Central memory CD4-positive, alpha-beta T cell (primary cell): ENCODE measurements around the gene SHISA6.
"Not testable (repeated sequence)": the region's sequence is repeated elsewhere in the genome, so short reads cannot be mapped to it uniquely, and the experiment has no call there.

Experiments used
- DNase-seq: peaks from one replicate; pipeline ENCODE4 v3.0.0; 2022

Gene SHISA6

DNA sequence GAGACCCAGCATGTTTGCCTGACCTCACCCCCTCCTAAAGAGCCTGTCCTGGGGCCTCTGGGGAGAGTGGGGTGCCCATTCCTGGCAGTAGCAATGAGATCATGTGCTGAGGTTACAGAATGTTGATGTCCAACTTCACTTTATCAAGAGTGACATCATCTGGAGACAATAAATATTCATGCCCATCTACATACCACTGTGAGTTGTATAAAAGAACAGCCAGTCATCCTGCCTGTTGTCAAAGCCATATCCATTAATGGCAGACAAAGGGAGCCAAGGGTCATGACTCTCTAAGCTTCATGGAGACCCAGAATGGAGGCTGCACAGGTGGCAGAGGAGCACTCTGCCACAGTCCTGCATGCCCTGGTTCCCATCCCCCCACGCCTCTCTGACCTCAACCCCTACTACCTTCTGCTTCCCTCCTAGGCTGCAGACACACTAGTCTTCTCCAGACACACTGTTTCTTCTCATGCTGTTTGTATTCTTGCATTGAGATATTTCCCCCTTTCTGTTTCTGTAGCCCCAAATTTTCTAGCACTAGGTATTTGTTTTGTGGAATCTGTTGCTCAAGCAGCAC lies 27.1 kb downstream of the SHISA6 start:
- no peak for DNase-seq

DNA sequence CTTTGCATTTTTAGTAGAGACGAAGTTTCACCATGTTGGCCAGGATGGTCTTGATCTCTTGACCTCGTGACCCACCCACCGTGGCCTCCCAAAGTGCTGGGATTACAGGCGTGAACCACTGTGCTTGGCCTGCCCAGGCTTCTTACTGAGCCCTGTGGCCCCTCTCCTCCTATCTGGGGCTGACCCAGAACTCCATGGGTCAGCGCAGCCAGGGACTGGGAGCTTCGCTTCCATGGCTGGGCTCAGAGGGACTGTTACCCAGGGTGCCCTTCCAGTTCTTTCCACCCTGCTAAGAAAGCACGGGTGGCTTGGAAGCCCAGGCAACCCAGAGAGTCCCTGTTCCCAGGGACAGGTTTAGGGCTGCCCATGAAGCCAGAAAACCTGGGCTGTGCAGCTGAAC lies 28.2 kb downstream of the SHISA6 start:
- DNase-seq: no peak

DNA sequence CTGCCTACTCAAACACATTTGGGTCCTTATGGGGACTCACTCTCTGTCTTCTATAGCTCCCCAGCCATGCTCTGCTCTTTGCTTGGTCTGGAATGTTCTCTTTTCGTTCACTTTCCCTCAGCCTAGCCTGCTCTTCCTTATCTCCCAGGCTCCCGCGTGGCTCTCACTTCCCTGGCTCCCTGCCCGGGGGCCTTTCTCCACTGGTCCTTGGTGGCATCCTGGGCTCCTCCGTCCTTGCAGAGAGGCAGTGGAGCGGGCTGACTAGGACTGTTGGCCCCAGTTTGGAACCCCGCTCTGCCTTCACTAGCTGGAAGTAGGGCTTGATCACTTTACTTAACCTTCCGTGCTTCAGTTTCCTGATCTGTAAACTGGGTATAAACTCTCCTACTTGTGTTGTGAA lies 31.2 kb downstream of the SHISA6 start:
- DNase-seq: no peak

DNA sequence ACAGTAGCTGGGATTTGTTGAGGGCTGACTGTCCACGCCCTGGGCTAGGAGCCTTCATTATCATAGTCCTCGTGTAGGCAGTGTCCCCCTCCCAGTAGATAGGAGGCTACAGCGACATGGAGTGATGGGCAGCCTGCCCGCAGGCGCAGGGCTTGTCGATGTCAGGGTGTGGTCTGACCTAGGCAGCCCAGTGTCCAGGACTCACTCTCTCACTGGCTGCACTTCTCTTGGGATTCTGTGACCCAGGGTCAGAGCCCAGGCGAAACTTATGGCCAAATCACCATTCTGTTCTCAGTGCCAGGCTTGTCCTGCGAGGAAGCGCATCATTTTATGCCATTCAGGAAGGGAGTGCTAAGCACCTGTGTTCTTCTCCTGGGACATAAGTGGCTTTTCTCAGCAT lies 32.6 kb downstream of the SHISA6 start:
- DNase-seq: no peak

DNA sequence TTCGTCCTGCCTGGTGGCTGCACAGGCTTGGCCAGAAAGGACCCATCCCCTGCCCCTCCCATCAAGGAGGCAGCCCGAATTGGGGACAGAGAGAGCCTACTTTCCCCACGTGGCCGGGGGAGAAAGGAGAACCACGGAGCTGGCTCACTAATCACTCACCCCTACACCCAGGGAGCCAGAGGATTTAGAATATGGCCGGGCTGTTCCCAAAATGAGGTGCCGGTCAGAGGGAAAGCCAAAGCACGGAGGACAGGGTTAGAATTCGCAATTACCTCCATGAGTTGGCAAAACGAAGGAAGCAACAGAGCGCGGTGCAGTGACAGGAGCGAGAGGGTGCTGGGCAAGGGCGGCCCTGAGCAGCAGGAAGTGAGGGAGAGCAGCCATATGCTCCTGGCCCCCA lies 33.1 kb downstream of the SHISA6 start:
- DNase-seq: no peak

DNA sequence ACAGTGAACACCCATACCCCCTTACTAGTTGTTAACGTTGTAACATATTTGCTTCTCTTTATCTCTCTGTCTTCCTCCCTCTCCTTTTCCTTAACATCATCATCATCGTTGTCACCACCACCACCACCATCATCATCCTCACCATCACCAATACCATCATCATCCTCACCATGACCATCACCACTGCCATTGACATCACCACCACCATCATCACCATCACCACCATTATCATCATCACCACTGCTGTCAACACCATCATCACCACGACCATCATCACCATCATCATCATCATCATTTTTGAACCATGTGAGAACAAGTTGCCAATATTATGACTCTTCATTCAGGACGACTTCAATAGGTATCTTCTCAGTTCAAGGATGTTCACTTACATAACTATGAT lies 35.5 kb downstream of the SHISA6 start:
- no peak for DNase-seq

DNA sequence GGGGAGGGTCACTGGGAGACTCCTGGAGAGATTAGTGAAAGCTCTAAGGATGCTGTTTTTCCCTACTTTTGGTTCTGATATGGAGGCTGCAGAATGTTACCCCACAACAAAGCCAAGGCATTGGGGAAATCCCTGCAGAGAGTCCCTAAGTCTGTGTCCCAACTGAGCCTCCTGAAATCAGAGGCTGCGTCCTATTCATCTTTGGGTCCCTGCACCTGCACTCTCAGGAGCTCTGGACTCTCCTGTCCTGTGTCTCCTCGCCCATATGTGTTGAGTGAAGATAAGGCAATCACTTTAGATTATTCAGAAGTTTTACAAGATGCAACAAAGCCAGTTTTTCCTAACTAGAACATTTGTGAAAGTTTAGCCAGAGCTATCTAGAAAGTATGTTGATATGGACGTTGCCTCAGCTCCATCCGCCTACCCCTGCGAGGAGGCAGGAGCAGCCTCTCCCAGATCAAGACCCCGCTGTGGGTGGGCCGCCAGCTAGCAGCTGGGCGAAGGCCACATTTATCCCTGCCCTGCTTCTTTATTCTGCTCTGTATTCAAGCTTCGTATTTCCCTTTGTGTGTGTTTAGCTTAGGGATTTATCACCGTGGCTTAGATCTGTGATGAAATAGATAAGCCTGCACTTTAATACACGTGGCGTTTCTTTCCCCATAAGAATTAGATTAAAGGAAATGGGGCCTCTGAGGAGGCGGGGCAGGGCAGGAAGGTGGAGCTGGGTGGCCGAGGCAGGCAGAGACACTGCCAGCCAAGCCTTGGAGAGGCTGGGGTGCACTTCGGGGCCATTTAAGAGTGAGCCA lies 37.4 kb downstream of the SHISA6 start:
- no peak for DNase-seq

DNA sequence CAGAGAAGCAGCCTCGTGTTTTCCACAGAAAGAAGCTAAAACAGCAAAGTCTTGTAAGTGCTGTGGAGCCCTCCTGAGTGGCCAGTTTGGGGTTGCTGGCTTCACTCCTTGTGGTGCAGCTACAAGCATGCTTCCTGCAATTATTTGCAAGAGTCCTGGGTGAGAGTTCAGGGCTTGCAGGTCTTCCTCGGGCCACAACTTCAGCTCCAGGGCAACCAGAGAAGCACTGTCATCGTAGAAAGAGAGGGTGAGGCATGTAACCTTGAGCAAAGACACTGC lies 37.9 kb downstream of the SHISA6 start:
- no peak for DNase-seq

DNA sequence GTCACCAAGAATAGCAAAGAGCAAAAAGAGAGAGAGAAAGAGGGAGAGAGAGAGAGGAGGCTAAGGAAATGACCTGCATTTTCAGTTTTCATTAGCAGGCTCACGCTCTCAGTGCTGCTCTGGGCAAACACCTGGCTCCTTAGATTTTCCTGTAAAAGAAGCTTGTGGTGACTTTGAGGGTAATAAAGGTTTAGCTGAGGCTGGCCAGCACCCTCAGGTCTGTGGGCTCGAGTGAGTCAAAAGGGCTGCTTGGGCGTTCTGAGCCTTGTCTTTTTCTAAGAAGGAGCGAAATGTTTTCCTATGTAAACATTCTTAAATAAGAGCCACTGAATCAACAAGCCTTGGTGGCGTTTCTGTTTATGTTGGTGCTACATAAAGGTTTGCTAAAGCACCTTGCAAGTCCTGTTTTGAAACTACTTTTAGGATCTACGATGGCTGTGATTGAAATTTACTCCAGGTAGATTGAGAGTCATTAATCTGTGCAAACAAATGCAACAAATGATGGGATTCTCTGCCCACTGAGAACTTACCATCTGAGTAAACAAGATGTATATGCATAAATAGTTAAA lies 38.8 kb downstream of the SHISA6 start:
- DNase-seq: no peak

DNA sequence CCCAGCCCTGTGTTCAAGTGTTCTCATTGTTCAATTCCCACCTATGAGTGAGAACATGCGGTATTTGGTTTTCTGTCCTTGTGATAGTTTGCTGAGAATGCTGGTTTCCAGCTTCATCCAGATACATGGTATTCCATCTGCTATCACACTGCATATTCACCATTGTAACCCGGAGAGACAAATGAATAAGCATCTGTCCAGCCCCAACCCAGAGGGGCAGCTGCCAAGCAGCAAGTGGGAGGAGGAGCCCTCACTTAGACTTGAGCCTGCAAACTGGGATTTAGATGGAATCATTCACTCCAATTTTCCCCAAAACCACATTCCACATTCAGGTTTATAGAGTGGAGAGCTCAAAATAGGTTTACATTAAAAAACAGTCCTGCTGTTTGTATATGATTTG lies 41.6 kb downstream of the SHISA6 start:
- no peak for DNase-seq

DNA sequence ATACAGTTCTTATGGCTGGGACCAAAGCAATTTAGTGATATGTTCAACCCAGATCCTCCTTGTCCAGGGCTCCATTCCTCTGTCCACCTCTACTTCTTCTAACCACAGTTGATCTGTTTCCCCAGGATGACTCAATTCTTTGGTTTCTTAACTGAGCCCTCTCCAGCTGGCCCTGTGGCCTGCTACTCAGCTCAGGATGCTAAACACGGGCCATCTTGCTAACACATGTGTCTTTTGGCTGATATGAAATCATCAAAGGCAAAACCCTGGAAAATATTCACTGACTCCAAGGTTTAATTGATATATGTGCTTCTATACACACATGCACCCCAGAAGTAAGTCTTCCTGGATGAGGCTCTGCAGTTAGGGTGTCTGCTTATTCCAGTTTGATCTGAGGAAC lies 43.8 kb downstream of the SHISA6 start:
- no peak for DNase-seq

DNA sequence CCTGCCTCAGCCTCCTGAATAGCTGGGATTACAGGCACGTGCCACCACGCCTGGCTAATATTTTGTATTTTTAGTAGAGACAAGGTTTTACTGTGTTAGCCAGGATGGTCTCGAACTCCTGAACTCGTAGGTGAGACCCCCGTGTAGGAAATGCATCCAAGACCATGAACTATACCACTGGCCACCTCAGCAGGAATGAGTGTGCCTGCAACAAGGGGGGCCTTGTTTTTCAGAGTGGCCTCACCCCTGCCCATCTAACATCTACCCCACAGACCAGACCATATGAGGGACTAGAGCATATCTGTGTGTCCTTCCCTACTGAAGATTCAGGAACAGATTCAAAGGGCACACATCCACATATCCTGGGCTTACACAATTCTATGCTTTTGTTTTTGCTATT lies 44.9 kb downstream of the SHISA6 start:
- DNase-seq: no peak

DNA sequence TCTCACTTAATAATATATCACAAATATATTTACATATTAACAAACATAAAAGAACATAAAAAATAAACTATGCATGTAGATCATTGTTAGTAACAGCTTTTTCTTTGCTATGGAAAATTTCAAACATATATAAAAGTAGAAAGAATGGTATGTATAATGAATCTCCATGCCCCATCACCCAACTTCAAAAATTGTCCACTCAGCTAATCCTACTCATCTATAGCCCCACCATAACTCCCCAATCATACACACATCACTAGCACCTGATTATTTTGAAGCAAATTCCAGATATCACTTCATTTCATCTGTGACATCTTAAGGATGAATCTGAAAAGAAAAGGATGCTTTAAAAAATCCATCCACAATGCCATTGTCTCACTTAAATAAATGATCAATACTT lies 46.8 kb downstream of the SHISA6 start:
- DNase-seq: no peak

DNA sequence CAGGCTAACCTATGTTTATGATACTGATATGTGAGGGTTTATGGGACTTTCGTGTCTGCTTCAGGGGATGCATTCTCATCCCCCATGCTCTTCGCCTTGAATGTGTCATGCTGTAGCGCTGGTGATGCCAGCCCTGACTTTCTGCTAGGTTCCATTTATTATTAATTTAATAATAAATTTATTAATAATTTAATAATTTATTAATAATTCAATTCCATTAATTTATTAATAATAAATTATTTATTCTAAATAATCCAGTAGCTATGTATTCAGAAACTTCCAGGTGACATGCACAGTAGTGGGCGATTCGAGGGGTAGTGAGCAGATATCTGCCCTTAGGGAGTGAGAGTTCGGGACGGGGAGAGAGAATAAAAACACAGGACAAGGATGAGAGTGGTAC lies 49.8 kb downstream of the SHISA6 start:
- DNase-seq: no peak

DNA sequence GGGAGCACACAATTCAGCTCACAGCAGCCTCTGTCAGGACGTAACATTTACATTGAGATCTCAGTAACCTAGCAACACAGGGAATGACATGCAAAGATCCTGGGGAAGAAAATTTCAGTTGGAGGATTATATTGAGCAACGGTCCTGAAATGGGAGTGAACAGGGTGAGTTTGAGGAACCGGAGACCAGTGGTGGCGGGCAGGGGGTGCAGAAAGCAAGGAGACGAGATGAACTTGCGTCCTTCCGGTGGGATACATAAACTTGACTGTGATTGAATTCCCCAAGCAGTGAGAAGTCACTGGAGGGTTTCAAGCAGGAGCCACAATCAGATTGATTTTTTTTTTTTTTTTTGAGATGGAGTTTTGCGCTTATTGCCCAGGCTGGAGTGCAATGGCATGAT lies 51.5 kb downstream of the SHISA6 start:
- DNase-seq: no peak

DNA sequence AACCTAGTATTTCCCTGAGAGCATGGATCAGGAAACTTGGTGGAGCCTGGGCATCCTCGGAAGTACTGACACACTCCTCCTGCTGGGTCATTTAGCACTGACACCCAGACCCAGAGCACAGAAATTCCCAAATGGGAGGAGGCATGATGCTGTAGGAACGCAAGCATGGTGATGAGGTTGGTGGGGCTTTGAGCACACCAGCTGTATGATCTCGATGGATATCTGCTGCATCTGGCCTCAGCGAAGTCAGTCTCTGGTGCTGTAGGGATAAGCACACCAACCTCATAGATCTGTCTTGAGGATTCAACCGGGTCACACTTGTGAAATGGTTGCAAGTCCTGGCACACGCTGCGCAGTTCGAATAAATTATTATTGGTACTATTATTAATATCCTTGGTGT lies 52.5 kb downstream of the SHISA6 start:
- DNase-seq: no peak

DNA sequence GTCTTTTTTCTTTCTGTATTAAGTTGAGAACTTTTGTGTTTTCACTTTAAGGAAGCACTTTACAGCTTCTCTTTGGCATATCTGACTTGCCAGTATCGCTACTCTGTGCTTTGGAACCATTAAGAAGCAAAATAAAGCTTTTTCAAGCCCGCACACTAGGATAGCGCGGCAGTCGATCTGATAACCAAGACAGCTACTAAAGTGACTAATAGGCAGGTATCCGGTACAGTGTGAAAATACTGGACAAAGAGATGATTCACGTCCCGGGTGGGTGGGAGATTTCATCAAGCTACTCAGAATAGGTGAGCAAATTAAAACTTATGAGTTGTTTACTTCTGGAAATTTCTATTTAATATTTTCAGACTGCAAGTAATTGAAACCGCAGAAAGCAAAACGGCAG lies 53.8 kb downstream of the SHISA6 start:
- DNase-seq: no peak

DNA sequence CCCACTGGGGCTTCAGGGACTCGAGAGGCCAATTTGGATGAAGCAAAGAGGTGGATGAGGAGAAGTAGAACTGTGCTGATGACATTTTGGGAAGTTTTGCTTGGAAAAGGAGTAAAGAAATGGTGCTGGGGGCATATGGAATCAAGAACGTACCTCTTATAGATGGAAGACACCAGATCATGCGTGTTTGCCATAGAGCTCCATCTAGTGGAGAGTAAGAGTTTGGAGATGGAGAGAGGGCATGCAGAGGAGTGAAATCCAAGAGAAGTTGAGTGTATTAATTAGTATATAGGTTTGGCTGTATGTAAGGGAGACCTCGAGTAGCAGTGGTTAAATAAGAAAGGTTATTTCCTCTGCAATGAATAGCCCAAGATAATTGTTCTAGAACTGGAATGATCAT lies 56.0 kb downstream of the SHISA6 start:
- DNase-seq: no peak

DNA sequence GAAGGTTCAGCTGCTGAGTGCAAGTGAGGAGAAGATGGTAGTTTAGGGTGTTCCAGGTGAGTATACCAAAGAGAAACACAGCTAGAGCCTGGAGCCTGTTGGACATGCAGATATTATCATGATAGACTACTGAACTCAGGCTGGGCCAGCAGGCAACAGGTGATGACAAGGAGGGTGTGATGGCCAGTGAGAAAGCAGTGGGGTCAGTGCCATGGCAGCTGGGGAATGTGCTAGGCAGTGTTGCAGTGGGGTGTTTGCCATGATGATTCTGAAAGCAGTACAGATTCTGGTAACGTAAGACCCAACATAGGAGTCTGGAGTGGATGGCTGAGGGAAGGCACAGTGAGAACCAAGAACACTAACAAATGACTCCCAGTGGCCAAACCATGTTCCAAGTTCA lies 57.4 kb downstream of the SHISA6 start:
- no peak for DNase-seq

DNA sequence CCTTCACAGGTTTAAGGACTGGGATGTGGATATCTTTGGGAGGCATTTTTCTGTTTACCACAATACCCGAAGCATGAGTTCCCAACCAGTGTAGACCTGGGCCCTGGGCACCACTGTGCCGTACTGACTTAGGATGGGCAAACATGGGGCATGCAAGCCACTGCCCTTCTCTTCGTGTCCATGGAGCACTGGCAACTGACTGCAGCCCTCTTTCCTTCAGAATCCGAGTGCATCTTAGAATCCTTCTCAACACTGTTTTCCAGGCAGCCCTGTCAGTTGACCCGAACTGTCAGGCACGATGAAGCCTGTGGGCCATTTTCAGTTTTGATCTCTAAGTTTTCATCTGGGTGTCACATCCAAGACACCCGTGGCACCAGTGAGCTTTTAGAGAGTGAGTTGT lies 59.2 kb downstream of the SHISA6 start:
- DNase-seq: no peak

DNA sequence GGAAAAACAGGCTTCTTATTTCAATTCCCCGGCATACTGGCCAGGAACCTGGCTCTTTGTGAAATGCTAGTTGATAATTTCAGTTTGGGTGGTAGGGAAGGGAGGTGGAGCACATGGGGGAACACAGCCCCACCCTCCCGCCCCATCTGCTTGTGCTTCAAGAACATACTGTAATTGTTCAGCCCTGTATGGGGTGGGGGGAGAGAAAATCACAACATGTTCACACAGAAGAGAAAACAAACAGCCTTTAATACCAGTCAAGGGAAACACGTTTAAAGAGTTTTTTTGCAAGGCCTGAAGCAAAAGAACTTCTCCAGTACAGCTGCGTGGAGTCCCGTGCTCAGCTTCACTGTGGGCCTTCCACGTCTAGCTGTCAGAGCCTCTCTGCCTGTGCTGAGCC lies 59.7 kb downstream of the SHISA6 start:
- DNase-seq: no peak

DNA sequence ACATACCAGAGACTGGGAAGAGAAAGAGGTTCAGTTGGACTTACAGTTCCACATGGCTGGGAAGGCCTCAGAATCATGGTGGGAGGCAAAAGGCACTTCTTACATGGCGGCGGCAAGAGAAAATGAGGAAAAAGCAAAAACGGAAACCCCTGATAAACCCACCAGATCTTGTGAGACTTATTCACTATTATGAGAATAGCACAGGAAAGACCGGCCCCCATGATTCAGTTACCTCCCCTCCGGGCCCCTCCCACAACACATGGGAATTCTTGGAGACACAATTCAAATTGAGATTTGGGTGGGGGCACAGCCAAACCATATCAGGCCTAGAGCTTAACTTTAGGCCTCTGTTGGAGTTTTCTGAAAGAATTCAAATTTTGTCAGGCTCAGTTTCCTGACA lies 60.9 kb downstream of the SHISA6 start:
- not testable (repeated sequence) for DNase-seq

DNA sequence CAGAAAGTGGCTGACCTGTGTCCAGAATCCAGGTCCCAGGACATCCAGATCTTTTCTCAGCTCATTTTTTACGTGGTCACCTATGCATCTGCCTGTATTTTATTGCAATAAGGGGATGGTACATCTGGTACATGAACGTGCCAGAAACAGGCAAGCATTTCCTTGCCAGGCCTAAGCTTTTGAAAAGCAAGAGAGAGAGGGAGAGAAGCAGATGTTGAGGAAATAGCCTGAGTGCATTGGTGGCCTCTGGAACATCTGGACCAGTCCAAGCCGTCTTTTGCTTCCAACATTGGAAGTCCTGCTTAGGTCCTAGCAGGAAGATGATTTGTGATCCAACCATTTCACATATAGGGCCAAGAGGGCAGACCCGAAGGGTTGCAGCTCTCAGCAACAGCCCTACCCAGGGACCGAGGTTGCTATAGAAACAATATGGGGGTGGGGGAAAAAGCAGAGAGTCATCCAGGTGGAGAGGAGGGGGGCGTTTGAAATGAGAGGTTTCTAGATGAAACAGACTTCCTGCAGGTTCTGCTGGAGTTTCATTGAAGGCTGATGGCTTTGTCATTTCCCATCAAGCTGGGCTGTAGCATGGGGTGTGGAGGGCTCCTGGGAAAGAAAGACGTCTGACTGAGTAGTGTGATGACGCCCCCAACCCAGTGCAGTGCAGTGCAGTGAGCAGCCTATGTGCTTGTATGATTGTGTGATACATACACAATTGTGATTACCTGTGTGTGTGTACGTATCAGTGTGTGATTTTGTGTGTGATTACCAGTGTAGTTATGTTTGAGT lies 61.6 kb downstream of the SHISA6 start:
- DNase-seq: no peak

DNA sequence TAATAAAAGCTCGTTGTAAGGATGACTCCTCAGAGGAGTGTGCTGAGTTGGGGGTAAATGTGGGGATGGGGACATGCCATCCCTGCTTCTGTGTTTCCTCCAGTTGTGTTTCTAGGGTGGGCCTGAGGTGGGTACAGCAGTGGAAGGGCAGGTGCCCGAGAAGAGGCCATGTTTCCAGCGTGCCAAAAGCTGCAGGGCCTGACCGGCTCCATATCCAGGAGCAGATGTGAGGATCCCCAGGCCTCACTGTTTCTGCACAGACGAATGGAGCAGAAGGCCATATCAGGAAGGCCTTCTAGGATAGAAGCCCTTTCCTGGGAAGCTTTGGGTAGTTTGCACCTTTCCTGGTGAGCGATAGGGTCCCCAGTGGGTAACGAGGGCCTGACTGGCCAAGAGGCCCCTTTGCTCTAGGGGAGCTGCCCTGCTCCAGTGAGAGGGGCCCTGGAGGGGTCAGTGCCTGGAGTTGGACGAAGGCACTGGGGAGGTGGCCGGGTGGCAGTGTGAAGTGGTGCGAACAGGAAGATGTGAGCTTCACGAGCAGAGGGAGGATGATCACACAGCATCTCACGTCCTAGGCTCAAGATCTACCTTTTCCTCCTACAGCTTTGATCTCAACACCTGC lies 62.9 kb downstream of the SHISA6 start:
- no peak for DNase-seq
